HFF-Myc (cell line): Measurements from ENCODE around the gene PSME4.

ENCODE experiments used
- DNase-seq: peaks from one replicate; pipeline ENCODE4 v3.0.0-alpha.2; 2011; ENCODE audit warnings: low read depth; ENCODE audit errors: extremely low read depth
- H3K4me3 ChIP-seq: replicated peaks from 2 replicates; pipeline ENCODE4 v1.5.1; 2011; ENCODE audit warnings: low read depth, mild to moderate bottlenecking, control low read depth, low read length
- CTCF ChIP-seq: IDR thresholded peaks from 2 replicates; pipeline ENCODE4 v1.5.1; 2012; ENCODE audit warnings: mild to moderate bottlenecking, low read depth, low read length, control low read depth; ENCODE audit errors: missing control alignments

PSME4 gene

GRCh38 chr2:53970724-53971602 is at the start of gene PSME4:
PSME4 (minus strand) TSS chr2:53970993; CDS start chr2:53970784, 209 bp downstream.
- peak within 1 kb of the TSS; percentile 85 for H3K4me3 ChIP-seq
- DNase-seq: no peak
- no peak for TF ChIP-seq CTCF

- DNase-seq: peak; percentile 56
- TF ChIP-seq CTCF: no peak
- no peak overlapping the region for H3K4me3 ChIP-seq
Observed at GRCh38 chr2:54015798-54016699, 45.3 kb upstream of the PSME4 start.

- no peak overlapping the region for H3K4me3 ChIP-seq
- TF ChIP-seq CTCF: no peak
- DNase-seq: no peak
Observed at GRCh38 chr2:54013996-54014395, 43.2 kb upstream of the PSME4 start.

- no peak overlapping the region for H3K4me3 ChIP-seq
- no peak for TF ChIP-seq CTCF
- DNase-seq: no peak
Observed at GRCh38 chr2:54012538-54013141, 41.8 kb upstream of the PSME4 start.

GRCh38 chr2:54009549-54009948 is 38.8 kb upstream of the PSME4 start:
- DNase-seq: no peak
- no peak overlapping the region for H3K4me3 ChIP-seq
- TF ChIP-seq CTCF: no peak

- H3K4me3 ChIP-seq: no peak overlapping the region
- no peak for DNase-seq
- no peak for TF ChIP-seq CTCF
Observed at GRCh38 chr2:54008439-54008838, 37.6 kb upstream of the PSME4 start.
